ENCODE measurements around the gene WASHC3.
"Not testable (repeated sequence)": the region's sequence is repeated elsewhere in the genome, so short reads cannot be mapped to it uniquely, and the experiment has no call there.

The WASHC3 gene

DNA sequence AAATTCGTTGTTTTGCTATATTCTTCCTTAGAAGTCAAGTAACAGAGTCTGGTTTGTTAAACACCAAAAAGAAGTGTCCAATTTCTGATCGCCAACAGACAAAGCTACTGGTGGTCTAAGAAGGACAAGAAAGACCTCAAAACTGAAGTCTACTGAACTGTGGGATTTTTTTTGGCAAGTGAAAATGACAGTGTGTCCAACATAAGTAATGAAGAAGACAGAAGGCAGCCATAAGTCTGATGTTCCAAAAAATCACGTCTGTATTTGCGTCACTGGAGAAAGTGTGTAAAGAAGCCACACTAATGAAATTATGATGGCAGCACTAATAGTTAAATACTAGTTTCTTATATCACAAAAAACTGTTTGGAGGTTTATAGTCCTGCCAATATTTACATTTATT, 32.6 kb downstream of the WASHC3 start:
- H3K4me3 ChIP-seq (ENCODE audit: low read depth, low read length), result no peak overlapping the region
- TF ChIP-seq CTCF (IDR thresholded peaks at IDR 0.05; ENCODE audit: low read depth, low read length, missing control alignments), result no peak
- no peak for DNase-seq (ENCODE audit: low read depth)
- in situ Hi-C loops (cut with HindIII; ENCODE audit: low sequenced_read_pairs), result no loop called here

- no peak for DNase-seq (ENCODE audit: low read depth)
- no peak overlapping the region for H3K4me3 ChIP-seq (ENCODE audit: low read depth, low read length)
- in situ Hi-C loops (cut with HindIII; ENCODE audit: low sequenced_read_pairs), result no loop called here
- TF ChIP-seq CTCF (IDR thresholded peaks at IDR 0.05; ENCODE audit: low read depth, low read length, missing control alignments), result no peak
These were observed 35.1 kb downstream of the WASHC3 start for GRCh38 chr12:102026728-102027127.

GRCh38 chr12:102024765-102025164, 37.0 kb downstream of the WASHC3 start:
- no peak overlapping the region for H3K4me3 ChIP-seq (ENCODE audit: low read depth, low read length)
- no peak for TF ChIP-seq CTCF (IDR thresholded peaks at IDR 0.05; ENCODE audit: low read depth, low read length, missing control alignments)
- in situ Hi-C loops (cut with HindIII; ENCODE audit: low sequenced_read_pairs), result no loop called here
- DNase-seq (ENCODE audit: low read depth), result no peak

DNA sequence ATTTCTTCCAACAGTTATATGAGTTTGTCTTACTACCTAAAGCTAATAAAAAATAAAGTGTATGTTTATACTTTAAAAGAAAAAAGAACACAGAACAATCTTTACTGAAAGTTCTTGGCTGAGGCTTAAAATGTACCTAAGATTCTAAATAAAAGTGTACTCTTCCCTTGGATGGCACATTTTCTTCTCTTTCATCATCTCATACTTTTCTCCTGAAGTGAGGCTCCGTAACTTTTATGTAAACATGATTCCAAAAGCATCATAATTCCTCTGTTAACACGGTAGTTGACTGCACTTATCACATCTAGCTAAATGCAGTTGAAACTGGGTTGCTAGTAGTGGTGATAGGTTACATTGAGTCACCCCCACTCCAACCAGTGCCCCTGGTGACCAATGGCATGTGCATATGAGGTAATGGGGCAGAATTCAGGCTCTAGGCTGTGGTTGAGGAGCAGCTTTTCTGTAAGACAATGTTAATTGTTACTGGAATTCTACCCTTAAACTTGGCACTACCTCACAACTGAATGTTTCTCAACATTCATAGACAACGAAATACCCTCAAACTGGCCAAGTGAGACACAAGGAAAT, 38.4 kb downstream of the WASHC3 start:
- TF ChIP-seq CTCF (IDR thresholded peaks at IDR 0.05; ENCODE audit: low read depth, low read length, missing control alignments), result no peak
- no peak overlapping the region for H3K4me3 ChIP-seq (ENCODE audit: low read depth, low read length)
- no peak for DNase-seq (ENCODE audit: low read depth)
- in situ Hi-C loops (cut with HindIII; ENCODE audit: low sequenced_read_pairs), result no loop called here

- TF ChIP-seq CTCF (IDR thresholded peaks at IDR 0.05; ENCODE audit: low read depth, low read length, missing control alignments), result no peak
- in situ Hi-C loops (cut with HindIII; ENCODE audit: low sequenced_read_pairs), result no loop called here
These were observed 39.5 kb downstream of the WASHC3 start for GRCh38 chr12:102022286-102022685.

GRCh38 chr12:102021540-102022246, 40.1 kb downstream of the WASHC3 start:
- in situ Hi-C loops (cut with HindIII; ENCODE audit: low sequenced_read_pairs), result no loop called here
- no peak for TF ChIP-seq CTCF (IDR thresholded peaks at IDR 0.05; ENCODE audit: low read depth, low read length, missing control alignments)
- H3K4me3 ChIP-seq (ENCODE audit: low read depth, low read length), result no peak overlapping the region
- DNase-seq (ENCODE audit: low read depth), result no peak

More at GRCh38 chr12:102022286-102022685, 39.5 kb downstream of the WASHC3 start:
- H3K4me3 ChIP-seq (ENCODE audit: low read depth, low read length), result no peak overlapping the region
- no peak for DNase-seq (ENCODE audit: low read depth)

- H3K4me3 ChIP-seq (ENCODE audit: low read depth, low read length); DNase-seq (ENCODE audit: low read depth); in situ Hi-C loops (cut with HindIII; ENCODE audit: low sequenced_read_pairs): not testable (repeated sequence)
These were observed 43.2 kb downstream of the WASHC3 start for GRCh38 chr12:102018607-102019006.

All from astrocyte of the cerebellum (primary cell).